KMS-11 (cell line): ENCODE measurements around the gene HSPA14.

Experiments used
- H2AFZ ChIP-seq: fragments of 200-600 bp; sonication (generic); 2 replicates; pipeline ENCODE4 v1.6.1; 2016; ENCODE audit warnings: antibody characterized with exemption, mixed run types, low read depth
- H3K27ac ChIP-seq: fragments of 200-600 bp; sonication (generic); 2 replicates; pipeline ENCODE4 v1.6.1; 2016; ENCODE audit warnings: mild to moderate bottlenecking, mixed run types
- H3K27me3 ChIP-seq: fragments of 200-600 bp; sonication (generic); 2 replicates; pipeline ENCODE4 v1.6.1; 2017; ENCODE audit warnings: mild to moderate bottlenecking, low read depth, mixed run types, moderate library complexity; ENCODE audit not compliant: insufficient read depth
- H3K36me3 ChIP-seq: fragments of 200-600 bp; sonication (generic); 2 replicates; pipeline ENCODE4 v1.6.1; 2017; ENCODE audit warnings: mild to moderate bottlenecking, mixed run types; ENCODE audit not compliant: insufficient read depth
- H3K4me1 ChIP-seq: fragments of 200-600 bp; sonication (generic); 2 replicates; pipeline ENCODE4 v1.6.1; 2016; ENCODE audit warnings: mild to moderate bottlenecking, low read depth, mixed run types; ENCODE audit not compliant: poor library complexity, severe bottlenecking
- H3K4me2 ChIP-seq: fragments of 200-600 bp; sonication (generic); 2 replicates; pipeline ENCODE4 v1.7.0; 2016; ENCODE audit warnings: mild to moderate bottlenecking, mixed run types
- H3K4me3 ChIP-seq: fragments of 200-600 bp; sonication (generic); IDR thresholded peaks from 2 replicates; pipeline ENCODE4 v1.6.1; 2017; ENCODE audit warnings: low read depth, low read length, mixed read lengths; ENCODE audit not compliant: insufficient read depth
- H3K79me2 ChIP-seq: fragments of 200-600 bp; sonication (generic); 2 replicates; pipeline ENCODE4 v1.6.1; 2016; ENCODE audit warnings: low read depth, mixed run types; ENCODE audit not compliant: insufficient read depth
- H3K9ac ChIP-seq: fragments of 200-600 bp; sonication (generic); 2 replicates; pipeline ENCODE4 v1.6.1; 2016; ENCODE audit warnings: mild to moderate bottlenecking, mixed run types
- H4K20me1 ChIP-seq: fragments of 200-600 bp; sonication (generic); 2 replicates; pipeline ENCODE4 v1.6.1; 2016; ENCODE audit warnings: mild to moderate bottlenecking, mixed run types; ENCODE audit not compliant: insufficient read depth
- TF ChIP-seq, protein P1 (sequence below): fragments of 200-600 bp; sonication (generic); conservative IDR thresholded peaks from 2 replicates; pipeline ENCODE4 v1.6.1; 2017; ENCODE audit warnings: low read depth, mild to moderate bottlenecking, antibody characterized with exemption, low read length, moderate library complexity, mixed read lengths

Gene HSPA14

DNA sequence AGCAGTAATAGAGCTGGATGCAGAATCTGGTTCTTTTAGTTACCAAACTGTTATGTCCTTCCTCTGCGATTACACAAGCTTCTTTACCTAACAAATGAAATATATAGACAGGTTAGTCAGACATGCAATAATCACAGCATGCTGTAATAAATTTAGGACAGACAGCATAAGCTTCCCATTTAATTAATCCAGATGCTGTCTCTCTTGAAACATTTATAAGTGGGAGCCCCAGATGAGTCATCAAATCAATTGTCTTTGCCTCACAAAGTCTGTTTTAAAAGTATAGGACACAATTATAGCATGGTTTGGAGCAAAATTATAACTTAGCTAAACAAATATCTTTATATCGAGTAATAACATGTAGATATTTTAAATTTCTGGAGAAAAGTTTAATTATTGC is 1.9 kb upstream of the HSPA14 start:
- H3K79me2 ChIP-seq: peaks cover 31% of the 10 kb centered on the region
- no peaks in the 10 kb centered on the region for H3K27me3 ChIP-seq
- no peaks in the 10 kb centered on the region for H3K36me3 ChIP-seq
- H3K4me2 ChIP-seq: no peak overlapping the region
- no peak overlapping the region for H3K27ac ChIP-seq
- no peak overlapping the region for H2AFZ ChIP-seq
- no peak overlapping the region for H3K4me3 ChIP-seq
- H3K4me1 ChIP-seq: peaks cover 19% of the 10 kb centered on the region
- TF ChIP-seq, protein P1, sequence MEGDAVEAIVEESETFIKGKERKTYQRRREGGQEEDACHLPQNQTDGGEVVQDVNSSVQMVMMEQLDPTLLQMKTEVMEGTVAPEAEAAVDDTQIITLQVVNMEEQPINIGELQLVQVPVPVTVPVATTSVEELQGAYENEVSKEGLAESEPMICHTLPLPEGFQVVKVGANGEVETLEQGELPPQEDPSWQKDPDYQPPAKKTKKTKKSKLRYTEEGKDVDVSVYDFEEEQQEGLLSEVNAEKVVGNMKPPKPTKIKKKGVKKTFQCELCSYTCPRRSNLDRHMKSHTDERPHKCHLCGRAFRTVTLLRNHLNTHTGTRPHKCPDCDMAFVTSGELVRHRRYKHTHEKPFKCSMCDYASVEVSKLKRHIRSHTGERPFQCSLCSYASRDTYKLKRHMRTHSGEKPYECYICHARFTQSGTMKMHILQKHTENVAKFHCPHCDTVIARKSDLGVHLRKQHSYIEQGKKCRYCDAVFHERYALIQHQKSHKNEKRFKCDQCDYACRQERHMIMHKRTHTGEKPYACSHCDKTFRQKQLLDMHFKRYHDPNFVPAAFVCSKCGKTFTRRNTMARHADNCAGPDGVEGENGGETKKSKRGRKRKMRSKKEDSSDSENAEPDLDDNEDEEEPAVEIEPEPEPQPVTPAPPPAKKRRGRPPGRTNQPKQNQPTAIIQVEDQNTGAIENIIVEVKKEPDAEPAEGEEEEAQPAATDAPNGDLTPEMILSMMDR: no peak
- H3K9ac ChIP-seq: no peak overlapping the region
- H4K20me1 ChIP-seq: no peaks in the 10 kb centered on the region

DNA sequence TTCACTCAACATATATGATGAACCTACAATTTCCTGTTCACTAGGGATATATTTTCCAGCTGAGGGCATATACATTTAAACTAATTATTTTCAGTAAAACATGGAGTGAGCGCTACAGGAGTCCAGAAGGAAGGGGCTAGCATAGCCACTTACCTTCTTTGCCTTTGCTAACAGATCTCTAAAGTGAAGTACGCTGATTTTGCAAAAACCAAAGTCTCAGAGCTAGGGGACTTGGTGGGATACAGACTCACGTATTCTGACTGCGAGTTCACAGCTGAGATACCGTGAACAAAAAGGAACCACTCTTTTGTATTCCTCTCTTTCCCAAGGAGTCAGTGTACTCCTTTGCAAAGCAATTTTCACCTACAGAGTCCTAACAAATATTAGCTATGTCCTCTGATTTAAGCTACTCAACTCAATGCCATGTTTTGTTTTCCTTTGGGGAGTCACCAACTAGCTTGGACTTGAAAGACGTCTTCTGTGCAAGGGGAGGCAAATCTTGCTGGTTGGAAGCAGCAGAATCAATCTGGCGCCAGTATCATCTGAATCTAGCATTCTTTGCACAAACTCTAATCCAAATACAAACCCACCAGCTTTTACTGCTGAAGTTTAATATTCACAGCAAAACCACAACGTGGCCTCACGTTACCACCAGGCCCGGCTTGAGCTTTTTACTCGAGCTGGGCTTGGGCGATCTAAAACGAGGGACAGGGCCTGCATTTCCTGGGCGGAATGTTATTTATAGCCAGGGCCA is 926 bp upstream of the HSPA14 start:
- Histone ChIP-seq H3K4me1 (peaks cover 19% of the 10 kb centered on the region), H3K4me2 (peak overlapping the region; percentile 74), H3K36me3 (no peaks in the 10 kb centered on the region; the same call in 1 of the 2 replicates), H3K27me3 (no peaks in the 10 kb centered on the region), H3K27ac (peak overlapping the region; percentile 79), H3K4me3 (no peak overlapping the region), H2AFZ (peak overlapping the region; percentile 85), H4K20me1 (no peaks in the 10 kb centered on the region), H3K9ac (peak overlapping the region; percentile 95), H3K79me2 (peaks cover 36% of the 10 kb centered on the region)
- TF ChIP-seq, protein P1: no peak

DNA sequence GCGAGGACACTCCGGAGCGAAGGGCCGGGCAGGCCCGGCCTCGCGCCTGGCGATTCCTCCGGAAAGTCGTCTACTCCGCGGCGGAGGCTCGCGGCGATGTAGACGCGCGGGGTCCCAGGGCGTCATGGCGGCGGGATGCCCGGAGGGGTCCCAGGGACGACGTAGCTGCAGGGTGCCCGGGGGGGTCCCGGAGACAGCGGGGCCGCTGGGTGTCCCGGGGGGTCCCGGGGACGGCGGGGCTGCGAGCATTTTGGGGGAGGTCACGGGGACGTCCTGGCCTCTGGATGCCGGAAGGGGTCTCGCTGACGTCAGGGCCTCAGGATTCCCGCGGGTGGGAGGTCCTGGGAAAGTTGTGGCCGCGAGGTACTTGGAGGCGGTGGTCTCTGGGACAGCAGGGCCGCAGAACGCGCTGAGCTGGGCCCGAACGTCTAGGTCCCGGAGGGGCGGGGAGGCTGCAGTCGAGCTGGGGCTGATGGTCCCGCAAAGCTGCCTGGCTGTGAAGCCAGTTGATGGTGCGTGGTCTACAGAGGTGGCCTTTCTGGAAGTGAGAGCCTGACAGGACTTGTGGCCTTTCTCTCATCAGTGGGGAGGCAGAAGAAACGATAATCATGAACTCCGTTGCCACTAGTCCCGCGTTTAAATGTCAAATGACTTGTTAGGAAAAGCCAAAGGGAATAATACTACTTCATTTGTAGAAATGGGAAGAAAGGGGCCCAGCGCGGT is 637 bp downstream of the HSPA14 start:
- Histone ChIP-seq H3K36me3 (no peaks in the 10 kb centered on the region; the same call in 1 of the 2 replicates), H3K27me3 (no peaks in the 10 kb centered on the region), H3K27ac (peak overlapping the region; percentile 79), H3K4me2 (peak overlapping the region; percentile 98), H3K9ac (peak overlapping the region; percentile 95), H3K79me2 (peaks cover 36% of the 10 kb centered on the region), H4K20me1 (no peaks in the 10 kb centered on the region), H3K4me1 (peaks cover 19% of the 10 kb centered on the region), H3K4me3 (peak overlapping the region; percentile 63), H2AFZ (peak overlapping the region; percentile 80)
- TF ChIP-seq, protein P1: no peak

DNA sequence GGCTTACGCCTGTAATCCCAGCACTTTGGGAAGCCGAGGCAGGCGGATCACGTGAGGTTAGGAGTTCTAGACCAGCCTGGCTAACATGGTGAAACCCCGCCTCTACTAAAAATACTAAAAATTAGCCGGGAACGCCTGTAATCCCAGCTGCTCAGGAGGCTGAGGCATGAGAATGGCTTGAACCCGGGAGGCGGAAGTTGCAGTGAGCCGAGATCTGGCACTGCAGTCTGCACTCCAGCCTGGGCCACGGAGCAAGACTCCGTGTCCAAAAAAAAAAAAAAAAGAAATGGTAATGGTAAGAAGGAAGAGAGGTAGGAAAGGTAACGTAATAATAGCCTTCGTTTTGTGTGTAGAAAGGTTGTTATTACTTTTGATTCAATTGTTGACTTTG is 1.2 kb downstream of the HSPA14 start:
- TF ChIP-seq, protein P1: no peak
- Histone ChIP-seq H4K20me1 (no peaks in the 10 kb centered on the region), H3K27me3 (no peaks in the 10 kb centered on the region), H3K36me3 (no peaks in the 10 kb centered on the region; the same call in 1 of the 2 replicates), H3K4me3 (no peak overlapping the region), H3K79me2 (peaks cover 36% of the 10 kb centered on the region), H3K9ac (peak overlapping the region; percentile 95), H3K27ac (peak overlapping the region; percentile 79), H3K4me2 (peak overlapping the region; percentile 98), H2AFZ (peak overlapping the region; percentile 80; the same call in 1 of the 2 replicates), H3K4me1 (peaks cover 19% of the 10 kb centered on the region)
